Thoracic aorta (tissue), 2 donors: ENCODE data around the gene CAMK1. TPM values are rescaled to one million over a fixed set of nuclear protein-coding genes. Genes with fewer than 3 reads are reported as not detected.
"Not testable (repeated sequence)": the region's sequence is repeated elsewhere in the genome, so short reads cannot be mapped to it uniquely, and the experiment has no call there.

Experiments used
- ATAC-seq: fragments of 150-250 bp; one replicate; pipeline ENCODE4 v1.8.0; 2017; ENCODE audit warnings: low read depth; ENCODE audit not compliant: insufficient number of reproducible peaks, low FRiP score
- DNase-seq: peaks from one replicate; pipeline ENCODE4 v3.0.0-alpha.2; 2020; ENCODE audit warnings: low spot score
- H3K27ac ChIP-seq, 2 donors: fragments of 200-600 bp; sonication (generic); 1 replicate in 1 of 2; 2 replicates in 1 of 2; pipeline ENCODE4 v1.5.1; 2016; ENCODE audit warnings: mild to moderate bottlenecking in 2 of 2, moderate library complexity in 2 of 2
- H3K27me3 ChIP-seq: fragments of 200-600 bp; sonication (generic); replicated peaks from 2 replicates; pipeline ENCODE4 v1.6.0; 2016; ENCODE audit warnings: mild to moderate bottlenecking; ENCODE audit not compliant: insufficient read depth
- H3K36me3 ChIP-seq: fragments of 200-600 bp; sonication (generic); one replicate; pipeline ENCODE4 v1.5.1; 2016
- H3K4me1 ChIP-seq, 2 donors: fragments of 200-600 bp; sonication (generic); 1 replicate in 1 of 2; 2 replicates in 1 of 2; pipeline versions ENCODE4 v1.5.1 to v1.6.0; 2016; ENCODE audit warnings: low read depth in 2 of 2, mild to moderate bottlenecking in 1 of 2; ENCODE audit not compliant: control insufficient read depth in 1 of 2
- H3K4me3 ChIP-seq: fragments of 200-600 bp; sonication (generic); 2 replicates; pipeline ENCODE4 v1.5.1; 2016; ENCODE audit warnings: mild to moderate bottlenecking
- H3K9me3 ChIP-seq: fragments of 200-600 bp; sonication (generic); 2 replicates; pipeline ENCODE4 v1.5.1; 2016
- total RNA-seq, 2 donors: library from RNA; depleted of rRNA; stranded (reverse); fragments of >200 nt; gene quantifications; one replicate each; pipeline versions ENCODE4 v1.1.0 to v1.2.3, GENCODE V29; 2016
- TF ChIP-seq, protein P1 (sequence below): fragments of 200-600 bp; sonication (generic); IDR thresholded peaks from one replicate; pipeline ENCODE4 v1.5.1; 2019; ENCODE audit warnings: antibody characterized with exemption

The CAMK1 gene
- total RNA-seq, 2 donors from 2014 or later: 50.9 to 69.7 TPM

DNA sequence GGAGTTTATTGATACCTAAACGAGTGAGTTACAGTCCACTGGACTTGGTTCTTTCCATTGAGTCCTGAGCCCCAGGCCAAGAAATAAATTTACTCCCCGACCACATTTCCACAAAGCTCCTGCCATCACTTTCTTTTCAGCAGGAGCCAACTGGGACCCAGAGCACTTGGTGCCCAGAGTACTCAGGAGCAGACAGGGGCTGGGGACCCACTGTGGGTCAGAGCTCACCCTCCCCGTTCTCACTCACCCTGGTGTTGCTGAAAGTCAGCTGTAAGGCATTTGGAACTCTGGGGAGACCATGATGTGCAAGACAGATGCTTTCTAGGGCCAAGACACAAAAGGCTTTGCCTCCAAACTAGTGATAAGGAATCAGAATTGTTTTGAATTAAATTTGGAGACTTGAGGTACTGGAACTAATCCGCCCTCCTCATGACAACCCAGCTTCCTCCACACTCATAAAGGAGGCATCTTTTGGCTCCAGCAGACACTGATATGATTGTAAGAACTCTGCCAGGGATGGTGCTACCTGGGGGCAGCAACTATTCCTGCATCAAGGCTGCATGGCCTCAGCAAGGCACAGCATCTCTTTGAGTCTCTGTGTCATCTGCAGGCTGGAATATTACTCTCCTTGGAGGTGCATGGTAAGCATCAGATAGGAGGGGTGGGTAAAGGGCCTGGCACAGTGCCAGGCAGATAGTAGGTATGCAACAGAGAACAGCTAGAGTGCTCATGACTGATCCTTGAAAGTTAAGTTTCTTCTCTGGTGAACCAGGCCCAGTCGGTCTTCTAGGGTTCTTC lies 7.3 kb upstream of the CAMK1 start:
- DNase-seq (no peak), ATAC-seq (no peak)
- no peaks in the 10 kb centered on the region for H3K9me3 ChIP-seq
- no peak overlapping the region for H3K4me3 ChIP-seq
- H3K27me3 ChIP-seq: no peaks in the 10 kb centered on the region
- H3K36me3 ChIP-seq: peaks cover 14% of the 10 kb centered on the region
- H3K27ac ChIP-seq: no peak overlapping the region
- TF ChIP-seq, protein P1, sequence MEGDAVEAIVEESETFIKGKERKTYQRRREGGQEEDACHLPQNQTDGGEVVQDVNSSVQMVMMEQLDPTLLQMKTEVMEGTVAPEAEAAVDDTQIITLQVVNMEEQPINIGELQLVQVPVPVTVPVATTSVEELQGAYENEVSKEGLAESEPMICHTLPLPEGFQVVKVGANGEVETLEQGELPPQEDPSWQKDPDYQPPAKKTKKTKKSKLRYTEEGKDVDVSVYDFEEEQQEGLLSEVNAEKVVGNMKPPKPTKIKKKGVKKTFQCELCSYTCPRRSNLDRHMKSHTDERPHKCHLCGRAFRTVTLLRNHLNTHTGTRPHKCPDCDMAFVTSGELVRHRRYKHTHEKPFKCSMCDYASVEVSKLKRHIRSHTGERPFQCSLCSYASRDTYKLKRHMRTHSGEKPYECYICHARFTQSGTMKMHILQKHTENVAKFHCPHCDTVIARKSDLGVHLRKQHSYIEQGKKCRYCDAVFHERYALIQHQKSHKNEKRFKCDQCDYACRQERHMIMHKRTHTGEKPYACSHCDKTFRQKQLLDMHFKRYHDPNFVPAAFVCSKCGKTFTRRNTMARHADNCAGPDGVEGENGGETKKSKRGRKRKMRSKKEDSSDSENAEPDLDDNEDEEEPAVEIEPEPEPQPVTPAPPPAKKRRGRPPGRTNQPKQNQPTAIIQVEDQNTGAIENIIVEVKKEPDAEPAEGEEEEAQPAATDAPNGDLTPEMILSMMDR: no peak
- H3K4me1 ChIP-seq: peaks cover 6 to 8% of the 10 kb centered on the region in 2 donors

DNA sequence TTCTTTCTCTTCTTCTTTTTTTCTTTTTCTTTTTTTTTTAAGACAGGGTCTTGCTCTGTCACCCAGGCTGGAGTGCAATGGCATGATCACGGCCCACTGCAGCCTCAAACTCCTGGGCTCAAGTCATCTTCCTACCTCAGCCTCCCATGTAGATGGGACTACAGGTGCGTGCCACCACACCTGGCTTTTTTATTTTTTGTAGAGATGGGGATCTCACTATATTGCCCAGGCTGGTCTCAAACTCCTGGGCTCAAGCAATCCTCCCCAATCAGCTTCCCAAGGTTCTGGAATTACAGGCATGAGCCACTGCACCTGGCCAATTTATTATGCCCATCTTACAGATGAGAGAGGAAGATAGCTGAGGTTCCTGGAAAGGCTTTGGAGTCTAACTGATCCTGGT lies 1.3 kb upstream of the CAMK1 start:
- H3K4me3 ChIP-seq: peak overlapping the region; percentile 89
- H3K27me3 ChIP-seq, H3K36me3 ChIP-seq, H3K9me3 ChIP-seq, ATAC-seq, DNase-seq: not testable (repeated sequence)
- H3K27ac ChIP-seq: peak overlapping the region; percentile 91 to 93
- H3K4me1 ChIP-seq: peaks cover 32 to 37% of the 10 kb centered on the region in 2 donors

DNA sequence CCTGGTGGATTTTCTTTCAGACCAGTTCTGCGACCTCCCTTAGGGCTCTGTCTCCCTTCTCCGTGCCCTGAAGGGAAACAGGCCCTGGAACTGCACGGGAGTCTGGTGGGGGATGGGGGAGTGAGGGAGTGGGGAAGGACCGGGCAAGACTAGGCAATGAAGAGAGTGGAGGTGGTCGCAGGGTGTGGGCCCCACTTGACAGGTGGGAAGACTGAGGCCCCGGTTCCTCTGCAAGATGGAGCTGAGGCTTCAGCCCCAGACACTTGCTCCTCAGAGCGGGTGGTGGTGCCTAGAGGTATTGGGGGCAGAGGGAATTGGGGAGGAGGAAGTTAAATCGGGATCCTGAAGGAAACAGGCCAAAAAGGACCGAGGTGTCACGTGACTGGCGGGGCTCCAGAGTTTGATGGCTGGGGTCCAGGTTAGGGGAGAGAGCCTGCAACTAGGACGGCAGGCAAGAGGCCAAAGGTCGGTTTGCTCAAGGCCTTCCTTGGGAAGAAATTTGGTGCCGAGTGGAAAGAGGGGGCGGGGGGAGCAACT lies 597 bp upstream of the CAMK1 start:
- DNase-seq: peak; percentile 50
- peak overlapping the region; percentile 89 for H3K4me3 ChIP-seq
- peaks cover 32 to 37% of the 10 kb centered on the region in 2 donors for H3K4me1 ChIP-seq
- H3K27ac ChIP-seq: peak overlapping the region; percentile 91 to 93
- no peaks in the 10 kb centered on the region for H3K9me3 ChIP-seq
- H3K36me3 ChIP-seq: peaks cover 5% of the 10 kb centered on the region
- peak; percentile 70 for ATAC-seq
- TF ChIP-seq, protein P1: no peak
- no peaks in the 10 kb centered on the region for H3K27me3 ChIP-seq

DNA sequence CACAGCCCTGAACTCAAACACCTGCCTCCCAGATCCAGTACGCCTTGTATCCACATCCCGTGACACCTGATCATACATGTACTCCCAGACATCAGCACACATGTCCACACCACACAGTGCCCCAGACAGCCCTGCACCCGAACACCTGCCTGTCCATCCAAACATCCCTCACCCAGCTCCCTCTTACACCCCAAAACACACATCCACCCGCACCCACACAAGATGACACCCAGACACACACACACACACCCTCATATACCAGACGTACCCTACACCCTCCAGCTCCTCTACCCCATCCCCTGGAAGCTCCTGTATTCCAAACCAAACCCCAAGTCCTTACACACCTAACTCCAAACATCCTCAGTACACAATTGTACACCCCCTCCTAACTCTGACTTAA lies 735 bp downstream of the CAMK1 start:
- no peaks in the 10 kb centered on the region for H3K27me3 ChIP-seq
- H3K4me3 ChIP-seq: peak overlapping the region; percentile 89
- no peak for ATAC-seq
- no peaks in the 10 kb centered on the region for H3K9me3 ChIP-seq
- H3K4me1 ChIP-seq: peaks cover 32 to 37% of the 10 kb centered on the region in 2 donors
- no peak for DNase-seq
- TF ChIP-seq, protein P1: no peak
- H3K27ac ChIP-seq: peak overlapping the region; percentile 91 to 93
- H3K36me3 ChIP-seq: peaks cover 5% of the 10 kb centered on the region

DNA sequence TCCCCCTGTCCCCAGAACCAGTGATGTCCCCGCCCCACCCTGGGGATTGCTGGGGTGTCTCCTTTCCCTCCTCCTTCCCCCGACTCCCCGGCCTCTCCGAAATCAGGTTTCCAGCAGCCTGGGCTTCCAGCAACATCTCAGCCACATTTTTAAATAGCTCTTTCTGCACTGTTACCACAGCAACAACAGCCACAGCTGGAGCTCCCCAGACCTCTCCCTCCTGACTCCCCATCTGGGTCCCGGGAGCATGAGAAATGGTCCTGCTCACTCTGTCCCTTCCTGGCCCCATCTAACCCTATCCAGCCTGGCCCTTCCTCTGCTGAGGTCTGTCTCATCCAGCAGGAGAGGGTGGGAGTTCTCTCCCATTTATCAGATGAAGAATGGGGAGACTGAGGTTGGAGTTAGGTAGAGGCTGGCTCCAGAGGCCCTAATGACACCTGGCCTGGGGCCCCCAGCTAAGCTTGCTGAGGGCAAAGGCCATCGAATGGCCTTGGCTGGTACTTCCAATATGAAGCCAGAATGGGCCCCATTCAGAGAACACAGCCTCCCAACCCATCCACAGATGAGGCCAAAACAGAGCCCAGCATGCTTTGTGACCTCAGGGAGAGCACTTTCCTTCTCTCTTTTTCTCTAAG lies 1.5 kb downstream of the CAMK1 start:
- Histone ChIP-seq H3K4me3 (peak overlapping the region; percentile 89), H3K36me3 (peaks cover 5% of the 10 kb centered on the region), H3K9me3 (no peaks in the 10 kb centered on the region), H3K27me3 (no peaks in the 10 kb centered on the region), H3K27ac (peak overlapping the region; percentile 31 to 91), H3K4me1 (peaks cover 32 to 37% of the 10 kb centered on the region in 2 donors)
- TF ChIP-seq, protein P1: no peak
- ATAC-seq (no peak), DNase-seq (no peak)
